K562 (cell line): ENCODE measurements around the gene ERC2. TPM values are rescaled to one million over a fixed set of nuclear protein-coding genes. Genes with fewer than 3 reads are reported as not detected.

Experiments used
- FOXO4 ChIP-seq: fragments of 450-650 bp; formaldehyde crosslinking; IDR thresholded peaks from 2 replicates; pipeline ENCODE4 v1.4.0; 2020; ENCODE audit warnings: mild to moderate bottlenecking, moderate library complexity
- ZNF282 ChIP-seq: sonication (generic); formaldehyde crosslinking; IDR thresholded peaks from 2 replicates; pipeline ENCODE4 v1.8.1; 2023; ENCODE audit warnings: missing genetic modification reagents
- polyA plus RNA-seq, 8 experiments: library from polyadenylated mRNA; depleted of rRNA in 4 of 8; stranded (reverse) in 5 of 8; unstranded in 3 of 8; fragments of >200 nt; fragmentation: Nextera tagmentation in 2 of 8; fragmentation: Illumina TruSeq in 1 of 8; extraction: Ambion mirVana in 2 of 8; extraction: Trizol in 1 of 8; gene quantifications; 2 replicates each; pipeline versions ENCODE4 v1.2.1 to v1.2.3, GENCODE V29; 2011 to 2014; ENCODE audit warnings: inconsistent platforms in 1 of 8, missing spikeins in 1 of 8
- total RNA-seq, 7 experiments: library from RNA; depleted of rRNA in 6 of 7; stranded (reverse); fragments of >200 nt in 6 of 7; fragmentation: Illumina TruSeq in 2 of 7; extraction: Trizol in 2 of 7; gene quantifications; 2 replicates each; pipeline versions ENCODE4 v1.2.1 to v1.2.3, GENCODE V29; 2011 to 2021; ENCODE audit warnings: low replicate concordance in 1 of 7
- TF ChIP-seq, protein P1 (sequence below): sonication (generic); formaldehyde crosslinking; IDR thresholded peaks from 2 replicates; pipeline ENCODE4 v1.8.0; 2023; ENCODE audit warnings: mild to moderate bottlenecking, missing genetic modification reagents
- TF ChIP-seq, protein P2 (sequence below): fragments of 250-450 bp; sonication (Bioruptor Pico); IDR thresholded peaks from 2 replicates; pipeline ENCODE4 v1.4.0; 2020; ENCODE audit warnings: mild to moderate bottlenecking

ERC2 gene
- total and polyA plus RNA-seq, 9 of the 15 experiments (the other 6 are each of a cell fraction or from before 2014, with no cell fraction given) = 0.04 to 0.18 (median 0.07) TPM; not detected in 2

DNA sequence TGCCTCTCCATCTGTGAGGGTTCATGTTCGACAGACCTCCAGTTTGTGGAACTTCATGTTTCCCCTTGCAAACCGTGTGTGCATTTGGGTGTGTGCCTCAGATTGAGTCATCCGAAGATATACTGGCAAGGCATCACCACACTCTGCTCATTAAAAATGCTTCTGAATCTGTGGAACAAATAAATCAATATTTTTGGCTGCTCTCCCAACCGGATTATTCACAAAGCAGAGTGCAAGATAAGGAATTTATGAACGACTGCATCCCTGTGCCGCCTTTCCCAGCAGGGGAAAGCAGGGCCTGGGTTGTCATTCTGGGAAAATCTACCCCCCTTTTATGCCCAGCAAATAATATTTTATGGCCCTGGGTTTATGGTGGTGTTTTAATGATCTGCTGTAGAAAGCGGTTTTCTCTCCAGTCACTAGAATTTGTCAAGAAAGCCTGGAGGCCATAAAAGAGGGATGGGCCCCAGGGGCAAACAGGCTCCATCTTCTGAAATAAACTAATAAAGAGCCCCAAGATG lies 976.9 kb downstream of the ERC2 start (continued):
- TF ChIP-seq, protein P1, sequence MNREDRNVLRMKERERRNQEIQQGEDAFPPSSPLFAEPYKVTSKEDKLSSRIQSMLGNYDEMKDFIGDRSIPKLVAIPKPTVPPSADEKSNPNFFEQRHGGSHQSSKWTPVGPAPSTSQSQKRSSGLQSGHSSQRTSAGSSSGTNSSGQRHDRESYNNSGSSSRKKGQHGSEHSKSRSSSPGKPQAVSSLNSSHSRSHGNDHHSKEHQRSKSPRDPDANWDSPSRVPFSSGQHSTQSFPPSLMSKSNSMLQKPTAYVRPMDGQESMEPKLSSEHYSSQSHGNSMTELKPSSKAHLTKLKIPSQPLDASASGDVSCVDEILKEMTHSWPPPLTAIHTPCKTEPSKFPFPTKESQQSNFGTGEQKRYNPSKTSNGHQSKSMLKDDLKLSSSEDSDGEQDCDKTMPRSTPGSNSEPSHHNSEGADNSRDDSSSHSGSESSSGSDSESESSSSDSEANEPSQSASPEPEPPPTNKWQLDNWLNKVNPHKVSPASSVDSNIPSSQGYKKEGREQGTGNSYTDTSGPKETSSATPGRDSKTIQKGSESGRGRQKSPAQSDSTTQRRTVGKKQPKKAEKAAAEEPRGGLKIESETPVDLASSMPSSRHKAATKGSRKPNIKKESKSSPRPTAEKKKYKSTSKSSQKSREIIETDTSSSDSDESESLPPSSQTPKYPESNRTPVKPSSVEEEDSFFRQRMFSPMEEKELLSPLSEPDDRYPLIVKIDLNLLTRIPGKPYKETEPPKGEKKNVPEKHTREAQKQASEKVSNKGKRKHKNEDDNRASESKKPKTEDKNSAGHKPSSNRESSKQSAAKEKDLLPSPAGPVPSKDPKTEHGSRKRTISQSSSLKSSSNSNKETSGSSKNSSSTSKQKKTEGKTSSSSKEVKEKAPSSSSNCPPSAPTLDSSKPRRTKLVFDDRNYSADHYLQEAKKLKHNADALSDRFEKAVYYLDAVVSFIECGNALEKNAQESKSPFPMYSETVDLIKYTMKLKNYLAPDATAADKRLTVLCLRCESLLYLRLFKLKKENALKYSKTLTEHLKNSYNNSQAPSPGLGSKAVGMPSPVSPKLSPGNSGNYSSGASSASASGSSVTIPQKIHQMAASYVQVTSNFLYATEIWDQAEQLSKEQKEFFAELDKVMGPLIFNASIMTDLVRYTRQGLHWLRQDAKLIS (CRISPR knock-in tag) = no peak
- TF ChIP-seq ZNF282 (CRISPR knock-in tag) (no peak), FOXO4 (CRISPR knock-in tag) (no peak)
- TF ChIP-seq, protein P2, sequence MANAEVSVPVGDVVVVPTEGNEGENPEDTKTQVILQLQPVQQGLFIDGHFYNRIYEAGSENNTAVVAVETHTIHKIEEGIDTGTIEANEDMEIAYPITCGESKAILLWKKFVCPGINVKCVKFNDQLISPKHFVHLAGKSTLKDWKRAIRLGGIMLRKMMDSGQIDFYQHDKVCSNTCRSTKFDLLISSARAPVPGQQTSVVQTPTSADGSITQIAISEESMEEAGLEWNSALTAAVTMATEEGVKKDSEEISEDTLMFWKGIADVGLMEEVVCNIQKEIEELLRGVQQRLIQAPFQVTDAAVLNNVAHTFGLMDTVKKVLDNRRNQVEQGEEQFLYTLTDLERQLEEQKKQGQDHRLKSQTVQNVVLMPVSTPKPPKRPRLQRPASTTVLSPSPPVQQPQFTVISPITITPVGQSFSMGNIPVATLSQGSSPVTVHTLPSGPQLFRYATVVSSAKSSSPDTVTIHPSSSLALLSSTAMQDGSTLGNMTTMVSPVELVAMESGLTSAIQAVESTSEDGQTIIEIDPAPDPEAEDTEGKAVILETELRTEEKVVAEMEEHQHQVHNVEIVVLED (CRISPR knock-in tag) = no peak
